Mesenchymal stem cell (in vitro differentiated cells and primary cell): ENCODE measurements around the gene COL16A1.

ENCODE experiments used
- DNase-seq: peaks from one replicate; pipeline ENCODE4 v3.0.0-alpha.2; 2013
- H2AFZ ChIP-seq: one replicate; pipeline ENCODE4 v1.6.1; 2013; ENCODE audit warnings: low read depth, mild to moderate bottlenecking, control low read depth, inconsistent platforms, low read length, moderate library complexity
- H2AK5ac ChIP-seq: 2 replicates; pipeline ENCODE4 v1.6.1; 2013; ENCODE audit warnings: low read length, moderate library complexity, mild to moderate bottlenecking, inconsistent platforms; ENCODE audit not compliant: severe bottlenecking
- H2BK120ac ChIP-seq: one replicate; pipeline ENCODE4 v1.6.1; 2013; ENCODE audit warnings: low read depth, mild to moderate bottlenecking, inconsistent platforms, low read length, moderate library complexity
- H2BK12ac ChIP-seq, 2 experiments: one replicate each; pipeline ENCODE4 v1.6.1; 2013; ENCODE audit warnings: inconsistent platforms in 2 of 2, low read length in 2 of 2, mild to moderate bottlenecking in 2 of 2, moderate library complexity in 2 of 2, control low read depth in 1 of 2
- H2BK15ac ChIP-seq: one replicate; pipeline ENCODE4 v1.6.1; 2013; ENCODE audit warnings: mild to moderate bottlenecking, low read depth, inconsistent platforms; ENCODE audit not compliant: poor library complexity, severe bottlenecking
- H2BK5ac ChIP-seq: 2 replicates; pipeline ENCODE4 v1.6.1; 2013; ENCODE audit warnings: low read depth, mild to moderate bottlenecking, low read length, control low read depth, inconsistent platforms; ENCODE audit not compliant: poor library complexity, severe bottlenecking
- H3K14ac ChIP-seq, 2 experiments: one replicate each; pipeline ENCODE4 v1.6.1; 2013; ENCODE audit warnings: inconsistent platforms in 2 of 2, low read length in 2 of 2, control low read depth in 1 of 2, mild to moderate bottlenecking in 1 of 2, moderate library complexity in 1 of 2
- H3K18ac ChIP-seq, 2 experiments: one replicate each; pipeline ENCODE4 v1.6.1; 2013; ENCODE audit warnings: inconsistent platforms in 2 of 2, low read length in 2 of 2, control low read depth in 1 of 2, low read depth in 1 of 2, mild to moderate bottlenecking in 1 of 2
- H3K23ac ChIP-seq, 2 experiments: one replicate each; pipeline ENCODE4 v1.6.1; 2013; ENCODE audit warnings: inconsistent platforms in 2 of 2, low read length in 2 of 2, mild to moderate bottlenecking in 2 of 2, moderate library complexity in 2 of 2, control low read depth in 1 of 2
- H3K27ac ChIP-seq: 2 replicates; pipeline ENCODE4 v1.5.1; 2013; ENCODE audit warnings: mild to moderate bottlenecking, moderate library complexity, low read length, control low read depth, inconsistent platforms; ENCODE audit not compliant: poor library complexity, severe bottlenecking
- H3K27me3 ChIP-seq, 2 experiments: 2 replicates each; pipeline versions ENCODE4 v1.6.1 to v1.7.0; 2013; ENCODE audit warnings: low read length in 2 of 2, mild to moderate bottlenecking in 2 of 2, moderate library complexity in 2 of 2, control low read depth in 1 of 2, inconsistent platforms in 1 of 2; ENCODE audit not compliant: control insufficient read depth in 1 of 2, insufficient read depth in 1 of 2
- H3K36me3 ChIP-seq, 2 experiments: 2 replicates each; pipeline versions ENCODE4 v1.6.1 to v1.7.0; 2013; ENCODE audit warnings: low read length in 2 of 2, control low read depth in 1 of 2, inconsistent platforms in 1 of 2, low read depth in 1 of 2, mild to moderate bottlenecking in 1 of 2; ENCODE audit not compliant: insufficient read depth in 2 of 2, control insufficient read depth in 1 of 2
- H3K4ac ChIP-seq, 2 experiments: one replicate each; pipeline ENCODE4 v1.6.1; 2013; ENCODE audit warnings: inconsistent platforms in 2 of 2, low read length in 2 of 2, mild to moderate bottlenecking in 2 of 2, moderate library complexity in 2 of 2, control low read depth in 1 of 2, low read depth in 1 of 2
- H3K4me1 ChIP-seq: 2 replicates; pipeline ENCODE4 v1.6.1; 2013; ENCODE audit warnings: low read depth, low read length, control low read depth; ENCODE audit not compliant: control insufficient read depth, insufficient read depth
- H3K4me2 ChIP-seq: 2 replicates; pipeline ENCODE4 v1.6.1; 2013; ENCODE audit warnings: low read length, mild to moderate bottlenecking, inconsistent platforms; ENCODE audit not compliant: poor library complexity, severe bottlenecking
- H3K4me3 ChIP-seq, 2 experiments: 2 replicates each; pipeline versions ENCODE4 v1.5.1 to v1.7.0; 2013; ENCODE audit warnings: low read length in 2 of 2, mild to moderate bottlenecking in 2 of 2, control low read depth in 1 of 2, low read depth in 1 of 2; ENCODE audit not compliant: insufficient read depth in 1 of 2
- H3K79me1 ChIP-seq: replicated peaks from 2 replicates; pipeline ENCODE4 v1.6.1; 2013; ENCODE audit warnings: mild to moderate bottlenecking, control low read depth, low read length, inconsistent platforms; ENCODE audit not compliant: poor library complexity, severe bottlenecking
- H3K9ac ChIP-seq: 2 replicates; pipeline ENCODE4 v1.7.0; 2013; ENCODE audit warnings: mild to moderate bottlenecking, low read length, moderate library complexity
- H3K9me3 ChIP-seq: 2 replicates; pipeline ENCODE4 v1.7.0; 2013; ENCODE audit warnings: mild to moderate bottlenecking, low read length; ENCODE audit not compliant: control insufficient read depth
- H4K8ac ChIP-seq: one replicate; pipeline ENCODE4 v1.6.1; 2013; ENCODE audit warnings: inconsistent platforms, mild to moderate bottlenecking, low read length, moderate library complexity
- H4K91ac ChIP-seq: one replicate; pipeline ENCODE4 v1.6.1; 2013; ENCODE audit warnings: mild to moderate bottlenecking, low read length, inconsistent platforms
- WGBS: methylation state at CpG from one replicate; pipeline ENCODE4 v1.1.7; 2013; ENCODE audit warnings: mixed read lengths; 5-methylcytosine and 5-hydroxymethylcytosine counted together

COL16A1 gene

GRCh38 chr1:31679091-31679490 lies 24.7 kb downstream of the COL16A1 start:
- Histone ChIP-seq H2AK5ac (no peak overlapping the region), H3K4me1 (peaks cover 22% of the 10 kb centered on the region)
- no peak for DNase-seq

GRCh38 chr1:31678681-31679080 lies 25.1 kb downstream of the COL16A1 start:
- Histone ChIP-seq H3K9ac (no peak overlapping the region), H4K8ac (no peak overlapping the region), H3K4me2 (no peak overlapping the region), H2AFZ (no peak overlapping the region), H2BK120ac (no peak overlapping the region), H3K4ac (no peak overlapping the region), H2BK15ac (no peak overlapping the region), H4K91ac (no peak overlapping the region), H3K18ac (no peak overlapping the region), H2BK5ac (no peak overlapping the region), H3K9me3 (no peaks in the 10 kb centered on the region), H3K4me1 (peaks cover 22% of the 10 kb centered on the region), H3K36me3 (peaks cover 44 to 85% of the 10 kb centered on the region in 2 experiments), H3K27me3 (no peaks in the 10 kb centered on the region), H3K4me3 (no peak overlapping the region), H2BK12ac (no peak overlapping the region), H3K27ac (no peak overlapping the region), H2AK5ac (no peak overlapping the region), H3K14ac (no peak overlapping the region), H3K79me1 (no peaks in the 10 kb centered on the region), H3K23ac (no peak overlapping the region)
- DNase-seq: no peak
- 98% methylated on average over 4 of the region's 4 CpGs for WGBS

More at GRCh38 chr1:31679091-31679490, 24.7 kb downstream of the COL16A1 start:
- Histone ChIP-seq H2BK15ac (peak overlapping the region; percentile 52), H3K9me3 (no peaks in the 10 kb centered on the region), H3K4me3 (no peak overlapping the region), H3K4me2 (no peak overlapping the region), H3K27me3 (no peaks in the 10 kb centered on the region), H2BK5ac (no peak overlapping the region), H3K79me1 (no peaks in the 10 kb centered on the region), H3K4ac (no peak overlapping the region), H2BK12ac (no peak overlapping the region), H2AFZ (no peak overlapping the region), H3K23ac (no peak overlapping the region), H4K91ac (no peak overlapping the region), H3K18ac (no peak overlapping the region), H4K8ac (no peak overlapping the region), H3K9ac (no peak overlapping the region), H3K36me3 (peaks cover 48 to 84% of the 10 kb centered on the region in 2 experiments), H2BK120ac (no peak overlapping the region), H3K27ac (no peak overlapping the region), H3K14ac (no peak overlapping the region)
- WGBS: 48% methylated on average over 2 of the region's 2 CpGs

GRCh38 chr1:31677949-31678348 lies 25.9 kb downstream of the COL16A1 start:
- peaks cover 38 to 84% of the 10 kb centered on the region in 2 experiments for H3K36me3 ChIP-seq
- H3K14ac ChIP-seq: no peak overlapping the region
- no peak overlapping the region for H3K23ac ChIP-seq
- H3K4me2 ChIP-seq: no peak overlapping the region
- 86% methylated on average over 6 of the region's 6 CpGs for WGBS
- no peaks in the 10 kb centered on the region for H3K79me1 ChIP-seq
- H3K4me3 ChIP-seq: no peak overlapping the region
- H3K9ac ChIP-seq: no peak overlapping the region
- H2BK5ac ChIP-seq: no peak overlapping the region
- H4K91ac ChIP-seq: no peak overlapping the region
- no peaks in the 10 kb centered on the region for H3K27me3 ChIP-seq
- H4K8ac ChIP-seq: no peak overlapping the region
- no peak overlapping the region for H2BK120ac ChIP-seq
- no peak overlapping the region for H3K4ac ChIP-seq
- no peak for DNase-seq
- no peak overlapping the region for H2BK12ac ChIP-seq
- H3K4me1 ChIP-seq: peaks cover 22% of the 10 kb centered on the region
- H2BK15ac ChIP-seq: no peak overlapping the region
- H2AFZ ChIP-seq: no peak overlapping the region
- H3K27ac ChIP-seq: no peak overlapping the region
- no peaks in the 10 kb centered on the region for H3K9me3 ChIP-seq
- no peak overlapping the region for H2AK5ac ChIP-seq
- no peak overlapping the region for H3K18ac ChIP-seq

GRCh38 chr1:31677401-31677800 lies 26.4 kb downstream of the COL16A1 start:
- H2BK12ac ChIP-seq: no peak overlapping the region
- H3K4ac ChIP-seq: no peak overlapping the region
- H2AK5ac ChIP-seq: no peak overlapping the region
- H3K9ac ChIP-seq: no peak overlapping the region
- no peaks in the 10 kb centered on the region for H3K9me3 ChIP-seq
- peaks cover 37 to 82% of the 10 kb centered on the region in 2 experiments for H3K36me3 ChIP-seq
- H3K4me2 ChIP-seq: no peak overlapping the region
- no peak overlapping the region for H3K27ac ChIP-seq
- no peak overlapping the region for H2AFZ ChIP-seq
- no peak overlapping the region for H4K91ac ChIP-seq
- no peak overlapping the region for H2BK5ac ChIP-seq
- H4K8ac ChIP-seq: no peak overlapping the region
- H2BK120ac ChIP-seq: no peak overlapping the region
- H3K23ac ChIP-seq: no peak overlapping the region
- no peaks in the 10 kb centered on the region for H3K79me1 ChIP-seq
- no peak overlapping the region for H3K18ac ChIP-seq
- 100% methylated on average over 1 of the region's 3 CpGs for WGBS
- no peak overlapping the region for H3K4me3 ChIP-seq
- H3K27me3 ChIP-seq: no peaks in the 10 kb centered on the region
- no peak overlapping the region for H2BK15ac ChIP-seq
- H3K14ac ChIP-seq: no peak overlapping the region
- H3K4me1 ChIP-seq: peaks cover 22% of the 10 kb centered on the region
- no peak for DNase-seq
